Stimulated activated CD4-positive, alpha-beta T cell treated with anti-CD3 and anti-CD28 coated beads, Interleukin-12 subunit alpha, Interleukin-12 subunit beta, amount 100 ng/mL, for 4 hours (primary cell): ENCODE measurements around the gene IFITM10.

Experiments used
- DNase-seq: peaks from one replicate; pipeline ENCODE4 v3.0.0-alpha.2; 2020

IFITM10 gene

GRCh38 chr11:1736447-1736992 is 13.9 kb downstream of the IFITM10 start:
- no peak for DNase-seq

GRCh38 chr11:1735271-1735670 is 15.1 kb downstream of the IFITM10 start:
- no peak for DNase-seq

- DNase-seq, result no peak
These were observed 15.7 kb downstream of the IFITM10 start for GRCh38 chr11:1734641-1735081.

- no peak for DNase-seq
These were observed 16.4 kb downstream of the IFITM10 start for GRCh38 chr11:1733716-1734640.

GRCh38 chr11:1733009-1733715 is 17.2 kb downstream of the IFITM10 start:
- no peak for DNase-seq

GRCh38 chr11:1732418-1733008 is 17.9 kb downstream of the IFITM10 start:
- no peak for DNase-seq

GRCh38 chr11:1731451-1732059 is 18.8 kb downstream of the IFITM10 start:
- DNase-seq, result no peak

- no peak for DNase-seq
These were observed 20.3 kb downstream of the IFITM10 start for GRCh38 chr11:1730059-1730629.

GRCh38 chr11:1729692-1730011 is 20.7 kb downstream of the IFITM10 start:
- DNase-seq, result no peak

GRCh38 chr11:1728931-1729691 is 21.3 kb downstream of the IFITM10 start:
- DNase-seq, result no peak

- no peak for DNase-seq
These were observed 22.1 kb downstream of the IFITM10 start for GRCh38 chr11:1728301-1728700.

GRCh38 chr11:1727861-1728260 is 22.5 kb downstream of the IFITM10 start:
- no peak for DNase-seq

- DNase-seq, result no peak
These were observed 23.2 kb downstream of the IFITM10 start for GRCh38 chr11:1727096-1727690.

- DNase-seq, result no peak
These were observed 30.6 kb downstream of the IFITM10 start for GRCh38 chr11:1719781-1720180.

- DNase-seq, result no peak
These were observed 32.1 kb downstream of the IFITM10 start for GRCh38 chr11:1718326-1718725.

- DNase-seq, result no peak
These were observed 32.6 kb downstream of the IFITM10 start for GRCh38 chr11:1717745-1718144.

- DNase-seq, result no peak
These were observed 35.2 kb downstream of the IFITM10 start for GRCh38 chr11:1714908-1715885.

- no peak for DNase-seq
These were observed 41.7 kb downstream of the IFITM10 start for GRCh38 chr11:1708716-1709115.

GRCh38 chr11:1707751-1708150 is 42.6 kb downstream of the IFITM10 start:
- DNase-seq, result no peak
